Mucosa of descending colon (tissue), 3 donors: ENCODE data around the gene ACSF2. TPM values are rescaled to one million over a fixed set of nuclear protein-coding genes. Genes with fewer than 3 reads are reported as not detected.
"Not testable (repeated sequence)": the region's sequence is repeated elsewhere in the genome, so short reads cannot be mapped to it uniquely, and the experiment has no call there.

Source experiments
- ATAC-seq: fragments of 200-7000 bp; cut with Tn5 transposase; one replicate; pipeline ENCODE4 v1.9.1; 2020; ENCODE audit warnings: mild to moderate bottlenecking, moderate library complexity
- DNase-seq, 3 donors: peaks; one replicate each; pipeline ENCODE4 v3.0.0-alpha.2; 2020
- H3K36me3 ChIP-seq: fragments of 200-600 bp; one replicate; pipeline ENCODE4 v1.8.0; 2021; ENCODE audit warnings: low read depth, mild to moderate bottlenecking
- H3K4me1 ChIP-seq: fragments of 200-600 bp; one replicate; pipeline ENCODE4 v1.8.0; 2021; ENCODE audit warnings: low read depth, mild to moderate bottlenecking
- H3K4me3 ChIP-seq: fragments of 200-600 bp; one replicate; pipeline ENCODE4 v1.8.0; 2021; ENCODE audit warnings: mild to moderate bottlenecking
- H3K9me3 ChIP-seq: fragments of 200-600 bp; one replicate; pipeline ENCODE4 v1.8.0; 2021; ENCODE audit warnings: mild to moderate bottlenecking
- intact Hi-C, 2 donors: fragments of 100-400 bp; cut with DNase I in 1 of 2; cut with micrococcal nuclease in 1 of 2; formaldehyde crosslinking; loops; one replicate each; pipeline versions ENCODE4 v1.11.0 to v1.11.1; 2022; cut with DNase I, micrococcal nuclease
- total RNA-seq, 3 donors: library from RNA; stranded (reverse); fragmentation: NEBNext Ultra II Directional in 2 of 3; extraction: Animal tissue kit (Norgen Biotek cat#: 25700) in 2 of 3; gene quantifications; one replicate each; pipeline versions ENCODE4 v1.2.1 to v1.2.4, GENCODE V29; 2021 to 2023
- TF ChIP-seq, protein P1 (sequence below): fragments of 200-600 bp; IDR thresholded peaks from one replicate; pipeline ENCODE4 v1.8.0; 2022; ENCODE audit warnings: antibody characterized with exemption, mild to moderate bottlenecking
- donor health status: DM: no; HTN: no; CAD: no; lungs with moderate emphysema.
- donor health status: DM: no; HTN: no; CAD: no.
- donor health status: DM: no; HTN: yes; CAD: no.

ACSF2 gene
- total RNA-seq, 3 donors from 2014 or later, result 79.7 to 246 (median 99.4) TPM

- H3K36me3 ChIP-seq, result no peaks in the 10 kb centered on the region
- no peak overlapping the region for H3K4me3 ChIP-seq
- H3K9me3 ChIP-seq, result no peaks in the 10 kb centered on the region
- peaks cover 41% of the 10 kb centered on the region for H3K4me1 ChIP-seq
- ATAC-seq, result no peak
- TF ChIP-seq, protein P1, sequence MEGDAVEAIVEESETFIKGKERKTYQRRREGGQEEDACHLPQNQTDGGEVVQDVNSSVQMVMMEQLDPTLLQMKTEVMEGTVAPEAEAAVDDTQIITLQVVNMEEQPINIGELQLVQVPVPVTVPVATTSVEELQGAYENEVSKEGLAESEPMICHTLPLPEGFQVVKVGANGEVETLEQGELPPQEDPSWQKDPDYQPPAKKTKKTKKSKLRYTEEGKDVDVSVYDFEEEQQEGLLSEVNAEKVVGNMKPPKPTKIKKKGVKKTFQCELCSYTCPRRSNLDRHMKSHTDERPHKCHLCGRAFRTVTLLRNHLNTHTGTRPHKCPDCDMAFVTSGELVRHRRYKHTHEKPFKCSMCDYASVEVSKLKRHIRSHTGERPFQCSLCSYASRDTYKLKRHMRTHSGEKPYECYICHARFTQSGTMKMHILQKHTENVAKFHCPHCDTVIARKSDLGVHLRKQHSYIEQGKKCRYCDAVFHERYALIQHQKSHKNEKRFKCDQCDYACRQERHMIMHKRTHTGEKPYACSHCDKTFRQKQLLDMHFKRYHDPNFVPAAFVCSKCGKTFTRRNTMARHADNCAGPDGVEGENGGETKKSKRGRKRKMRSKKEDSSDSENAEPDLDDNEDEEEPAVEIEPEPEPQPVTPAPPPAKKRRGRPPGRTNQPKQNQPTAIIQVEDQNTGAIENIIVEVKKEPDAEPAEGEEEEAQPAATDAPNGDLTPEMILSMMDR, result no peak
- intact Hi-C loops, result no loop called here
- peak in 2 of 3 donors; percentile 19 to 55 for DNase-seq
Measured at GRCh38 chr17:50469671-50470305, 43.8 kb downstream of the ACSF2 start.

- Histone ChIP-seq H3K4me3 (no peak overlapping the region), H3K36me3 (no peaks in the 10 kb centered on the region), H3K9me3 (no peaks in the 10 kb centered on the region), H3K4me1 (peaks cover 41% of the 10 kb centered on the region)
- TF ChIP-seq, protein P1, result no peak
- intact Hi-C loops, result no loop called here
- ATAC-seq (peak; percentile 75), DNase-seq (peak; percentile 76 to 86 (median 81))
Measured at GRCh38 chr17:50470426-50470825, 44.4 kb downstream of the ACSF2 start.

DNA sequence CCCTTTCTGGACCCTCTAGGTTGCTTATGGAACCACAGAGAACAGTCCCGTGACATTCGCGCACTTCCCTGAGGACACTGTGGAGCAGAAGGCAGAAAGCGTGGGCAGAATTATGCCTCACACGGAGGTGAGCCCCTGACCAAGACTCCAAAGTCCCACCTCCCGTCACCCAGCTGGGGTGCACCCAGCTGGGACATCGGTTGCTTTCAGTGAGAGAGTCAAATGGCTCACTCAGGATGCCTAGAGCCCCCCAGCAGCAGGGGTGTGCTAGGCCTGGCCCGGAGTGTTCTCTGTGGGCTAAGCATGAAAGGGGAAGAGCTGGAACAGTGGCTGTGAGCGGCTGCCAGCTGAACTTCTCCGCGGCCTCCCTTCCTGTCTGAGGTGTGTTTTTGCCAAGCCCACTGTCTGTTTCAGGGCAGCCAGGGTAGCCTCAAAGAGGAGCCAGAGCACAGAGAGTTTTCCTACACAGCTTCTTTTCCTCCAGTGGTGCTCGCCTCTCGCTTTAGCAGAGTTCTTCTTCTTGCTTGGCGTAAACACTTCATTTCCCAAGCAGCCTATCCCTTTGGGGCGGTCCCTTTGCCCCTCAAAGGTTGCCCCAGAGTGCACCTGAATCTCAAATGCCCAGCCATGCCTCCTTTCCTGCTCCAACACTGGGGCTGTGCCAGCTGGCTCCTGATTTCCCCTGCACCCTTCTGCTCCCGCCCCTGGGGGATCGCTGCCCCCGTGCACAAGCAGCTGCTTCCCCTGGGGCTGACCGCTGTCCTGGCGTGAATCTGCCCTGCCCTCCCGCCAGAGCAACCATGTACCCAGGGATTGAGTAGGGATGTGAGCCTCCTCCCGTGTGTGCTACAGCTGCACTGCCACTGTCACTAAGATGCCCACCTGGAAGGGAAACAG, 45.2 kb downstream of the ACSF2 start:
- intact Hi-C loops, result no loop called here
- DNase-seq, result peak; percentile 15 to 49 (median 37)

GRCh38 chr17:50472286-50472685, 46.3 kb downstream of the ACSF2 start:
- DNase-seq (peak in 1 of 3 donors; percentile 45), ATAC-seq (no peak)
- Histone ChIP-seq H3K4me3 (no peak overlapping the region), H3K36me3 (no peaks in the 10 kb centered on the region), H3K4me1 (peaks cover 37% of the 10 kb centered on the region), H3K9me3 (no peaks in the 10 kb centered on the region)
- TF ChIP-seq, protein P1, result no peak
- intact Hi-C loops, result no loop called here

More for the DNA sequence above, 45.2 kb downstream of the ACSF2 start:
- Histone ChIP-seq H3K36me3 (no peaks in the 10 kb centered on the region), H3K4me3 (no peak overlapping the region), H3K4me1 (peaks cover 41% of the 10 kb centered on the region), H3K9me3 (no peaks in the 10 kb centered on the region)
- ATAC-seq, result no peak
- TF ChIP-seq, protein P1, result no peak

GRCh38 chr17:50472761-50473161, 46.7 kb downstream of the ACSF2 start:
- H3K9me3 ChIP-seq, H3K4me3 ChIP-seq, intact Hi-C loops, H3K36me3 ChIP-seq, ATAC-seq: not testable (repeated sequence)
- H3K4me1 ChIP-seq, result peaks cover 34% of the 10 kb centered on the region
- DNase-seq, result peak in 2 of 3 donors; percentile 12 to 17

- intact Hi-C loops, result no loop called here
- TF ChIP-seq, protein P1, result no peak
- peak in 2 of 3 donors; percentile 29 to 33 for DNase-seq
Measured at GRCh38 chr17:50473901-50474300, 47.9 kb downstream of the ACSF2 start.

More at GRCh38 chr17:50473901-50474300, 47.9 kb downstream of the ACSF2 start:
- ATAC-seq, result no peak
- Histone ChIP-seq H3K9me3 (no peaks in the 10 kb centered on the region), H3K4me1 (peaks cover 34% of the 10 kb centered on the region), H3K4me3 (no peak overlapping the region), H3K36me3 (no peaks in the 10 kb centered on the region)
